DND-41 (cell line): Measurements from ENCODE around the gene OVOL1.

Experiments used
- ATAC-seq: fragments of 200-7000 bp; cut with Tn5 transposase; 3 replicates; pipeline ENCODE4 v1.9.1; 2021; ENCODE audit warnings: low read depth; ENCODE audit not compliant: insufficient read depth
- DNase-seq: peaks from one replicate; pipeline ENCODE4 v3.0.0-alpha.2; 2020
- H2AFZ ChIP-seq: 2 replicates; pipeline ENCODE4 v1.6.0; 2012; ENCODE audit warnings: low read depth, low read length
- H3K27ac ChIP-seq: 2 replicates; pipeline ENCODE4 v1.5.1; 2012; ENCODE audit warnings: low read length, inconsistent platforms
- H3K27me3 ChIP-seq: fragments of 200-600 bp; sonication (generic); 2 replicates; pipeline ENCODE4 v1.6.0; 2012; ENCODE audit warnings: low read length, mild to moderate bottlenecking, inconsistent platforms; ENCODE audit not compliant: insufficient read depth, poor library complexity
- H3K36me3 ChIP-seq: 2 replicates; pipeline ENCODE4 v1.5.1; 2012; ENCODE audit warnings: low read length, inconsistent platforms; ENCODE audit not compliant: insufficient read depth
- H3K4me1 ChIP-seq: 2 replicates; pipeline ENCODE4 v1.5.1; 2012; ENCODE audit warnings: mild to moderate bottlenecking, low read length; ENCODE audit not compliant: insufficient read depth
- H3K4me2 ChIP-seq: 2 replicates; pipeline ENCODE4 v1.6.0; 2012; ENCODE audit warnings: mild to moderate bottlenecking, moderate library complexity, low read length, inconsistent platforms; ENCODE audit not compliant: insufficient read depth
- H3K4me3 ChIP-seq, 2 experiments: fragments of 200-600 bp in 1 of 2; shearing (Covaris generic) in 1 of 2; 2 replicates each; pipeline ENCODE4 v1.5.1; 2012 to 2016; ENCODE audit warnings: inconsistent platforms in 2 of 2, low read length in 2 of 2, mild to moderate bottlenecking in 2 of 2, low read depth in 1 of 2, moderate library complexity in 1 of 2
- H3K79me2 ChIP-seq: 2 replicates; pipeline ENCODE4 v1.6.0; 2012; ENCODE audit warnings: low read length, inconsistent platforms; ENCODE audit not compliant: insufficient read depth
- H3K9ac ChIP-seq: 2 replicates; pipeline ENCODE4 v1.6.0; 2012; ENCODE audit warnings: low read depth, mild to moderate bottlenecking, inconsistent platforms, low read length, moderate library complexity
- H3K9me3 ChIP-seq: 2 replicates; pipeline ENCODE4 v1.5.1; 2012; ENCODE audit warnings: low read length, moderate library complexity, mild to moderate bottlenecking, inconsistent platforms; ENCODE audit not compliant: insufficient read depth, severe bottlenecking
- H4K20me1 ChIP-seq: 2 replicates; pipeline ENCODE4 v1.6.0; 2012; ENCODE audit warnings: low read length; ENCODE audit not compliant: insufficient read depth
- EZH2 ChIP-seq: IDR thresholded peaks from 3 replicates; pipeline ENCODE4 v1.6.1; 2012; ENCODE audit warnings: borderline replicate concordance, low read depth, mild to moderate bottlenecking, moderate library complexity, low read length, inconsistent platforms; ENCODE audit not compliant: severe bottlenecking
- TF ChIP-seq, protein P1 (sequence below): IDR thresholded peaks from 2 replicates; pipeline ENCODE4 v1.5.1; 2012; ENCODE audit warnings: borderline replicate concordance, low read length, moderate library complexity, mild to moderate bottlenecking; ENCODE audit not compliant: poor library complexity, severe bottlenecking; ENCODE audit errors: extremely low read depth

The OVOL1 gene

DNA sequence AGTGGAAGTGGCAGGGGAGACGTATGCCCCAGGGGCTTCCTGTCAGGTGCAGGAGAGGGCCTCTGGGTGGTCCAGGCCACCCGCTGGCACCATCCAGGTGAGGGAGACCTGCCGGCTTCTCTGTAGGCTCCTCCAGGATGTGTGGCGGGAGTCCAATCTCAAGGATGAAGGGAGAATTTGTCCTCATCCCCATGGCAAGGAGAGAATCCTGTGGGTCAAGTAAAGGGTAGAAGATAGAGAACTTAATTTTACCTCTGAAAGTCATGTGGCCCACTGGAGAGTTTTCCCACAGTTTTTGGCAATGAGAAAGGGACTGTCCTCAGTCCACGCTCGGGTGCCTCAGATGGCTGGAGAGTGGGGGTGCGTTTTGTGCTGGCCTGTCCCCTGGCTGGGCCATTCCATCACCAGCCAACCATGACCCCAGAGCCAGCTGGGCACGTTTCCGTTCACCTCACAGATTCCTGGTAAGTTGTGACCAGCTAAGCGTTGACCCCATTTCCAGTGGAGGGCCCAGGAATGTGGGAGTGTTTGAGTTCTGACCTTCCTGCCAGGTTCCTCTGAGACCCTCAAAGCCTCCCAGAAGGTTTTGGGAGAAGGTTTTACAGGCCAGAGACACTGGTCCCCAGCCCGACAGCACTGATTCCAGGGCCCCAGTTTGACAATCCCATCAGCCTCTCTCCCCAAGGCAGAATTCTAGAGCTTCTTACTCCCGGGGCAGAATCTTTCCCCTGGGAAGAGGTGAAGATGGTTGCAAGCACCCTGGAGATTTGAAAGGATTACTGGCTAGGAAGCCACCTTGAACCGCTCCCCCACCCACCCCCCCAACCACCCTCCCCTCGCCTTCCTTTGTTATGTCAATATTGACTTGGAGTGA is 2.6 kb downstream of the OVOL1 start:
- Histone ChIP-seq H3K9ac (no peak overlapping the region), H3K4me3 (no peak overlapping the region), H3K36me3 (no peaks in the 10 kb centered on the region), H3K79me2 (no peaks in the 10 kb centered on the region), H3K9me3 (no peaks in the 10 kb centered on the region), H2AFZ (no peak overlapping the region), H4K20me1 (no peaks in the 10 kb centered on the region), H3K27ac (no peak overlapping the region), H3K27me3 (no peaks in the 10 kb centered on the region), H3K4me2 (no peak overlapping the region), H3K4me1 (no peaks in the 10 kb centered on the region)
- DNase-seq: no peak
- no peak for TF ChIP-seq EZH2
- TF ChIP-seq, protein P1, sequence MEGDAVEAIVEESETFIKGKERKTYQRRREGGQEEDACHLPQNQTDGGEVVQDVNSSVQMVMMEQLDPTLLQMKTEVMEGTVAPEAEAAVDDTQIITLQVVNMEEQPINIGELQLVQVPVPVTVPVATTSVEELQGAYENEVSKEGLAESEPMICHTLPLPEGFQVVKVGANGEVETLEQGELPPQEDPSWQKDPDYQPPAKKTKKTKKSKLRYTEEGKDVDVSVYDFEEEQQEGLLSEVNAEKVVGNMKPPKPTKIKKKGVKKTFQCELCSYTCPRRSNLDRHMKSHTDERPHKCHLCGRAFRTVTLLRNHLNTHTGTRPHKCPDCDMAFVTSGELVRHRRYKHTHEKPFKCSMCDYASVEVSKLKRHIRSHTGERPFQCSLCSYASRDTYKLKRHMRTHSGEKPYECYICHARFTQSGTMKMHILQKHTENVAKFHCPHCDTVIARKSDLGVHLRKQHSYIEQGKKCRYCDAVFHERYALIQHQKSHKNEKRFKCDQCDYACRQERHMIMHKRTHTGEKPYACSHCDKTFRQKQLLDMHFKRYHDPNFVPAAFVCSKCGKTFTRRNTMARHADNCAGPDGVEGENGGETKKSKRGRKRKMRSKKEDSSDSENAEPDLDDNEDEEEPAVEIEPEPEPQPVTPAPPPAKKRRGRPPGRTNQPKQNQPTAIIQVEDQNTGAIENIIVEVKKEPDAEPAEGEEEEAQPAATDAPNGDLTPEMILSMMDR: no peak
- ATAC-seq: no peak

DNA sequence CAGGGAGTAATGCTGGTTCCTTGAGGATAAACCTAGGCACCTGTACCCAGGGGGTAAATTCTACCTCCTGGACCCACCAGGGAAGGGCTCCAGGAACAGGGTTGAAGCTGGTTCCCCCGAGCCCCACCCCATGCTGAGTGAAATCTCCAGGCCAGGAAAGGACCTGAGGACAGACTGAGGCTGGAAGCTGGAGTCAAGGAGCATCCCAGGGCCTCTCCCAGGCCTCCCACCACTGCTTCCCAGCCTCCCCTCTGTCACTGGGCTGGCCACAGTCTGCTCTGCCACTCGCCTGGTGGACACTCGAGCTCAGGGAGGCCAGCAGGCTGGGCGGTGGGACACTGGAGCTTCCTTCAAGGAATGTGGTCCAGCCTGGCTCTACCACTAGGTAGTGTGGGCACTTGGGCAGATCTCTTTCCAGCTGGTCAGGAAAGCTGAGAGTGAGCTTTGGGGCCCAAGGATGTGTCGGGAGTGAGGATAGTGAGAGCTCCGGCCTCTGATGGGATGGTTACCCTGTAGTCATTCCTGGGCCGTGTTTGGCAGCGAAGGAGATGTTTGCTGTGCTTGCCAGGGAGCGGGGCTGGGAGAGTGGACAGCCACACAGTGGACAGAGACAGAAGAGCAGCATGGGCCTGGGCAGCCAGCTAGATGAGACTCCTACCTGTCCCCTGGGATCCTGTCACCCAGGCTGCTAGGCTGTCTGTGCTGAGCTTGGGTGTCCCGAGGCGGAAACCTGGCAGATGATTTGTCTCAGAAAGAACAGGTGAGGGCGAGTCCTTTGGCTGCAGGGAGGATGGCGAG is 3.4 kb downstream of the OVOL1 start:
- H3K4me1 ChIP-seq: no peaks in the 10 kb centered on the region
- no peaks in the 10 kb centered on the region for H3K79me2 ChIP-seq
- H3K4me3 ChIP-seq: no peak overlapping the region
- H3K9ac ChIP-seq: no peak overlapping the region
- ATAC-seq: no peak
- no peaks in the 10 kb centered on the region for H4K20me1 ChIP-seq
- no peak overlapping the region for H3K27ac ChIP-seq
- H3K9me3 ChIP-seq: no peaks in the 10 kb centered on the region
- no peaks in the 10 kb centered on the region for H3K36me3 ChIP-seq
- no peaks in the 10 kb centered on the region for H3K27me3 ChIP-seq
- H2AFZ ChIP-seq: no peak overlapping the region
- no peak for TF ChIP-seq EZH2
- TF ChIP-seq, protein P1: no peak
- DNase-seq: no peak
- H3K4me2 ChIP-seq: no peak overlapping the region

GRCh38 chr11:65790902-65791650 is 4.2 kb downstream of the OVOL1 start:
- Histone ChIP-seq H3K79me2 (no peaks in the 10 kb centered on the region), H3K36me3 (no peaks in the 10 kb centered on the region), H3K27me3 (peaks cover under 1% of the 10 kb centered on the region), H3K27ac (no peak overlapping the region), H3K4me1 (no peaks in the 10 kb centered on the region), H3K4me3 (no peak overlapping the region), H3K4me2 (no peak overlapping the region), H4K20me1 (no peaks in the 10 kb centered on the region), H3K9ac (no peak overlapping the region), H2AFZ (no peak overlapping the region), H3K9me3 (no peaks in the 10 kb centered on the region)
- ATAC-seq (no peak), DNase-seq (no peak)
- TF ChIP-seq EZH2: no peak
- TF ChIP-seq, protein P1: no peak
